HCT116 (cell line): ENCODE results near the gene LYRM4. TPM values are rescaled to one million over a fixed set of nuclear protein-coding genes. Genes with fewer than 3 reads are reported as not detected.

ENCODE experiments used
- ATAC-seq: fragments of 200-7000 bp; cut with Tn5 transposase; 2 replicates; pipeline ENCODE4 v1.9.1; 2020; ENCODE audit warnings: mild to moderate bottlenecking, moderate library complexity
- BruUV-seq: library from RNA; stranded (reverse); fragments of 400-500 nt; replicated peaks from 2 replicates; lab custom pipeline; 2021; lab: Mats Ljungman, UMichigan
- CTCF ChIA-PET: fragments of 300-600 bp; sonication (Branson Sonifier 250); formaldehyde crosslinking; loops from one replicate; lab custom pipeline; 2021; ENCODE audit warnings: antibody characterized with exemption; lab: Charles Lee
- POLR2A ChIA-PET: fragments of 300-600, 350-600 bp; sonication (Branson Sonifier 250); formaldehyde crosslinking; loops from one replicate; lab custom pipeline; 2021; ENCODE audit warnings: antibody characterized with exemption; lab: Charles Lee
- RAD21 ChIA-PET, 2 experiments: fragments of 300-600 bp; sonication (Branson Sonifier 250); formaldehyde crosslinking; loops; one replicate each; lab custom pipeline; 2023; ENCODE audit warnings: low total read pairs in 2 of 2; ENCODE audit not compliant: uncharacterized antibody in 2 of 2, unreplicated experiment in 2 of 2, low non-redundant PET in 1 of 2; lab: Charles Lee
- DNase-seq: peaks from one replicate; pipeline ENCODE4 v3.0.0-alpha.2; 2010; ENCODE audit warnings: low read depth, low spot score
- H2AFZ ChIP-seq: fragments of 200-600 bp; shearing (Covaris generic), sonication (generic); 2 replicates; pipeline ENCODE4 v1.6.1; 2017; ENCODE audit warnings: low read depth, mixed run types, mixed read lengths, antibody characterized with exemption, low read length; ENCODE audit not compliant: poor library complexity, severe bottlenecking
- H3K27ac ChIP-seq: 2 replicates; pipeline ENCODE4 v1.5.1; 2012; ENCODE audit warnings: low read depth, low read length
- H3K27me3 ChIP-seq: fragments of 200-600 bp; sonication (generic); 2 replicates; pipeline ENCODE4 v1.6.1; 2016; ENCODE audit warnings: mixed run types, low read length, mixed read lengths; ENCODE audit not compliant: insufficient read depth
- H3K36me3 ChIP-seq, 2 experiments: fragments of 200-500 bp in 1 of 2; fragments of 200-600 bp in 1 of 2; sonication (Bioruptor generic) in 1 of 2; sonication (generic) in 1 of 2; 2 replicates each; pipeline versions ENCODE4 v1.5.1 to v1.6.1; 2014 to 2016; ENCODE audit warnings: low read length in 2 of 2, inconsistent platforms in 1 of 2, mixed read lengths in 1 of 2, mixed run types in 1 of 2; ENCODE audit not compliant: insufficient read depth in 2 of 2, control insufficient read depth in 1 of 2
- H3K4me1 ChIP-seq, 2 experiments: fragments of 200-600 bp in 1 of 2; sonication (generic) in 1 of 2; 2 replicates each; pipeline versions ENCODE4 v1.5.1 to v1.6.1; 2012 to 2017; ENCODE audit warnings: low read length in 2 of 2, inconsistent platforms in 1 of 2, mild to moderate bottlenecking in 1 of 2, mixed read lengths in 1 of 2, mixed run types in 1 of 2, moderate library complexity in 1 of 2; ENCODE audit not compliant: insufficient read depth in 2 of 2, control insufficient read depth in 1 of 2
- H3K4me2 ChIP-seq: fragments of 200-600 bp; sonication (generic); 2 replicates; pipeline ENCODE4 v1.6.1; 2017; ENCODE audit warnings: mixed run types, low read length, mixed read lengths
- H3K4me3 ChIP-seq, 2 experiments: fragments of 200-600 bp in 1 of 2; sonication (generic) in 1 of 2; replicated peaks in 1 of 2; 2 replicates each; pipeline ENCODE4 v1.5.1; 2011 to 2016; ENCODE audit warnings: low read length in 2 of 2, control low read depth in 1 of 2, low read depth in 1 of 2, mild to moderate bottlenecking in 1 of 2, mixed read lengths in 1 of 2, mixed run types in 1 of 2
- H3K79me2 ChIP-seq: fragments of 200-600 bp; sonication (generic); 2 replicates; pipeline ENCODE4 v1.6.1; 2017; ENCODE audit warnings: mild to moderate bottlenecking, mixed run types, low read length, moderate library complexity, mixed read lengths; ENCODE audit not compliant: insufficient read depth
- H3K9ac ChIP-seq: fragments of 200-600 bp; sonication (generic); 2 replicates; pipeline ENCODE4 v1.6.1; 2016; ENCODE audit warnings: low read length, mixed read lengths
- H3K9me2 ChIP-seq: fragments of 200-600 bp; sonication (generic), shearing (Covaris generic); 2 replicates; pipeline ENCODE4 v1.6.1; 2017; ENCODE audit warnings: mixed run types, mild to moderate bottlenecking, moderate library complexity; ENCODE audit not compliant: insufficient read depth
- H3K9me3 ChIP-seq, 2 experiments: fragments of 200-500 bp in 1 of 2; fragments of 200-600 bp in 1 of 2; sonication (Bioruptor generic) in 1 of 2; sonication (generic) in 1 of 2; 2 replicates each; pipeline ENCODE4 v1.6.1; 2014 to 2017; ENCODE audit warnings: low read length in 2 of 2, mixed read lengths in 2 of 2, inconsistent platforms in 1 of 2, low read depth in 1 of 2, mild to moderate bottlenecking in 1 of 2, mixed run types in 1 of 2, moderate library complexity in 1 of 2; ENCODE audit not compliant: control insufficient read depth in 1 of 2, insufficient read depth in 1 of 2
- H4K20me1 ChIP-seq: fragments of 200-600 bp; sonication (generic), shearing (Covaris generic); 2 replicates; pipeline ENCODE4 v1.6.1; 2017; ENCODE audit warnings: mixed run types, mild to moderate bottlenecking, moderate library complexity; ENCODE audit not compliant: insufficient read depth
- CEBPB ChIP-seq: IDR thresholded peaks from 2 replicates; pipeline ENCODE4 v1.6.1; 2012; ENCODE audit warnings: low read depth
- CTCF ChIP-seq, 3 experiments: fragments of 200-600 bp in 1 of 3; sonication (generic) in 1 of 3; IDR thresholded peaks in 2 of 3; conservative IDR thresholded peaks in 1 of 3; 2 replicates each; pipeline ENCODE4 v1.5.1; 2012 to 2017; ENCODE audit warnings: low read depth in 2 of 3, low read length in 2 of 3, antibody characterized with exemption in 1 of 3, borderline replicate concordance in 1 of 3, control low read depth in 1 of 3, mild to moderate bottlenecking in 1 of 3, mixed read lengths in 1 of 3, mixed run types in 1 of 3, moderate library complexity in 1 of 3; ENCODE audit not compliant: insufficient read depth in 1 of 3
- EGR1 ChIP-seq: IDR thresholded peaks from 2 replicates; pipeline ENCODE4 v1.6.1; 2012; ENCODE audit warnings: low read depth
- EZH2 ChIP-seq: fragments of 200-600 bp; sonication (generic); IDR thresholded peaks from 2 replicates; pipeline ENCODE4 v1.6.1; 2017; ENCODE audit warnings: antibody characterized with exemption, mixed run types
- EZH2phosphoT487 ChIP-seq: fragments of 200-600 bp; IDR thresholded peaks from 2 replicates; pipeline ENCODE4 v1.6.1; 2018; ENCODE audit warnings: antibody characterized with exemption, borderline replicate concordance
- FOSL1 ChIP-seq: IDR thresholded peaks from 2 replicates; pipeline ENCODE4 v1.6.1; 2012; ENCODE audit warnings: low read depth
- JUND ChIP-seq: IDR thresholded peaks from 2 replicates; pipeline ENCODE4 v1.6.1; 2012
- MAX ChIP-seq: IDR thresholded peaks from 2 replicates; pipeline ENCODE4 v1.6.1; 2012
- POLR2A ChIP-seq: IDR thresholded peaks from 2 replicates; pipeline ENCODE4 v1.7.0; 2011; ENCODE audit warnings: borderline replicate concordance; ENCODE audit not compliant: insufficient read depth, insufficient read length; ENCODE audit errors: extremely low read depth
- POLR2AphosphoS5 ChIP-seq: IDR thresholded peaks from 2 replicates; pipeline ENCODE4 v1.6.1; 2011; ENCODE audit warnings: mild to moderate bottlenecking, low read depth, low read length, moderate library complexity
- RAD21 ChIP-seq: IDR thresholded peaks from 2 replicates; pipeline ENCODE4 v1.6.1; 2012; ENCODE audit warnings: low read depth, mild to moderate bottlenecking
- SIN3A ChIP-seq: IDR thresholded peaks from 2 replicates; pipeline ENCODE4 v1.6.1; 2012; ENCODE audit warnings: low read depth
- SP1 ChIP-seq: IDR thresholded peaks from 2 replicates; pipeline ENCODE4 v1.6.1; 2012; ENCODE audit warnings: low read depth
- SRF ChIP-seq: IDR thresholded peaks from 2 replicates; pipeline ENCODE4 v1.6.1; 2012; ENCODE audit warnings: low read depth
- ZFX ChIP-seq: fragments of 450-650 bp; IDR thresholded peaks from 2 replicates; pipeline ENCODE4 v1.6.1; 2017
- intact Hi-C: fragments of 100-400 bp; cut with micrococcal nuclease; formaldehyde crosslinking; loops from 2 replicates; pipeline ENCODE4 v1.10.0; 2022
- total RNA-seq: library from RNA; stranded (reverse); gene quantifications from one replicate; pipeline ENCODE4 v1.2.1, GENCODE V29; 2021; ENCODE audit not compliant: unreplicated experiment
- TF ChIP-seq, protein P1 (sequence below): IDR thresholded peaks from 2 replicates; pipeline ENCODE4 v1.6.1; 2012; ENCODE audit warnings: low read depth
- TF ChIP-seq, protein P2 (sequence below): IDR thresholded peaks from 2 replicates; pipeline ENCODE4 v1.6.1; 2012

Gene LYRM4
- total RNA-seq, 1 experiment from 2014 or later = 30.1 TPM

- ChIA-PET RAD21 (no interaction called here), CTCF (no interaction called here)
- H3K79me2 ChIP-seq = no peaks in the 10 kb centered on the region
These were observed 151.3 kb downstream of the LYRM4 start for GRCh38 chr6:5109436-5109835.

More at GRCh38 chr6:5109436-5109835, 151.3 kb downstream of the LYRM4 start:
- no peak for ATAC-seq
- intact Hi-C loops = no loop called here
- Histone ChIP-seq H3K9ac (no peak overlapping the region), H3K4me3 (no peak overlapping the region), H3K4me1 (peaks cover 0 to 13% of the 10 kb centered on the region in 2 experiments; a peak in 1 of 4 replicates), H3K9me2 (no peaks in the 10 kb centered on the region), H4K20me1 (no peaks in the 10 kb centered on the region), H3K27me3 (no peaks in the 10 kb centered on the region), H3K4me2 (no peak overlapping the region), H2AFZ (no peak overlapping the region), H3K9me3 (no peaks in the 10 kb centered on the region), H3K36me3 (no peaks in the 10 kb centered on the region), H3K27ac (no peak overlapping the region)
- POLR2A ChIA-PET = no interaction called here
- no peak for DNase-seq
- no TSS peak for BruUV-seq
- TF ChIP-seq FOSL1 (no peak), SRF (no peak), MAX (no peak), JUND (no peak), CEBPB (no peak), RAD21 (no peak), POLR2A (no peak), ZFX (no peak), EZH2 (no peak), CTCF (IDR thresholded peaks at IDR 0.05 in 2 of 3, conservative IDR thresholded peaks at IDR 0.05 in 1 of 3; ENCODE audit: borderline replicate concordance in 1 of 3, insufficient read depth in 1 of 3, low read depth in 2 of 3, low read length in 2 of 3) (no peak), SP1 (no peak), EGR1 (no peak), SIN3A (no peak), EZH2phosphoT487 (no peak), POLR2AphosphoS5 (no peak)
- TF ChIP-seq, protein P1, sequence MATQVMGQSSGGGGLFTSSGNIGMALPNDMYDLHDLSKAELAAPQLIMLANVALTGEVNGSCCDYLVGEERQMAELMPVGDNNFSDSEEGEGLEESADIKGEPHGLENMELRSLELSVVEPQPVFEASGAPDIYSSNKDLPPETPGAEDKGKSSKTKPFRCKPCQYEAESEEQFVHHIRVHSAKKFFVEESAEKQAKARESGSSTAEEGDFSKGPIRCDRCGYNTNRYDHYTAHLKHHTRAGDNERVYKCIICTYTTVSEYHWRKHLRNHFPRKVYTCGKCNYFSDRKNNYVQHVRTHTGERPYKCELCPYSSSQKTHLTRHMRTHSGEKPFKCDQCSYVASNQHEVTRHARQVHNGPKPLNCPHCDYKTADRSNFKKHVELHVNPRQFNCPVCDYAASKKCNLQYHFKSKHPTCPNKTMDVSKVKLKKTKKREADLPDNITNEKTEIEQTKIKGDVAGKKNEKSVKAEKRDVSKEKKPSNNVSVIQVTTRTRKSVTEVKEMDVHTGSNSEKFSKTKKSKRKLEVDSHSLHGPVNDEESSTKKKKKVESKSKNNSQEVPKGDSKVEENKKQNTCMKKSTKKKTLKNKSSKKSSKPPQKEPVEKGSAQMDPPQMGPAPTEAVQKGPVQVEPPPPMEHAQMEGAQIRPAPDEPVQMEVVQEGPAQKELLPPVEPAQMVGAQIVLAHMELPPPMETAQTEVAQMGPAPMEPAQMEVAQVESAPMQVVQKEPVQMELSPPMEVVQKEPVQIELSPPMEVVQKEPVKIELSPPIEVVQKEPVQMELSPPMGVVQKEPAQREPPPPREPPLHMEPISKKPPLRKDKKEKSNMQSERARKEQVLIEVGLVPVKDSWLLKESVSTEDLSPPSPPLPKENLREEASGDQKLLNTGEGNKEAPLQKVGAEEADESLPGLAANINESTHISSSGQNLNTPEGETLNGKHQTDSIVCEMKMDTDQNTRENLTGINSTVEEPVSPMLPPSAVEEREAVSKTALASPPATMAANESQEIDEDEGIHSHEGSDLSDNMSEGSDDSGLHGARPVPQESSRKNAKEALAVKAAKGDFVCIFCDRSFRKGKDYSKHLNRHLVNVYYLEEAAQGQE = no peak
- TF ChIP-seq, protein P2, sequence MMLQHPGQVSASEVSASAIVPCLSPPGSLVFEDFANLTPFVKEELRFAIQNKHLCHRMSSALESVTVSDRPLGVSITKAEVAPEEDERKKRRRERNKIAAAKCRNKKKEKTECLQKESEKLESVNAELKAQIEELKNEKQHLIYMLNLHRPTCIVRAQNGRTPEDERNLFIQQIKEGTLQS = no peak
